Activated CD4-positive, CD25-positive, alpha-beta regulatory T cell treated with anti-CD3 and anti-CD28 coated beads, Interleukin-2, amount 50 U/mL, for 72 hours (primary cell): Measurements from ENCODE around the gene IFT25.

ENCODE experiments used
- DNase-seq: peaks from one replicate; pipeline ENCODE4 v3.0.0; 2021

IFT25 gene

GRCh38 chr1:53927376-53927881 is 18.1 kb downstream of the IFT25 start:
- DNase-seq = no peak

- no peak for DNase-seq
These were observed 25.8 kb downstream of the IFT25 start for GRCh38 chr1:53919675-53920066.

- no peak for DNase-seq
These were observed 27.2 kb downstream of the IFT25 start for GRCh38 chr1:53918343-53918742.

- DNase-seq = no peak
These were observed 32.0 kb downstream of the IFT25 start for GRCh38 chr1:53913352-53914033.

GRCh38 chr1:53911442-53911841 is 34.1 kb downstream of the IFT25 start:
- no peak for DNase-seq

- DNase-seq = no peak
These were observed 35.6 kb downstream of the IFT25 start for GRCh38 chr1:53909946-53910345.

GRCh38 chr1:53906121-53906520 is 39.4 kb downstream of the IFT25 start:
- no peak for DNase-seq

GRCh38 chr1:53905509-53905908 is 40.0 kb downstream of the IFT25 start:
- DNase-seq = no peak

- no peak for DNase-seq
These were observed 43.0 kb downstream of the IFT25 start for GRCh38 chr1:53902235-53903138.

GRCh38 chr1:53899708-53900107 is 45.8 kb downstream of the IFT25 start:
- DNase-seq = no peak

GRCh38 chr1:53899206-53899628 is 46.3 kb downstream of the IFT25 start:
- no peak for DNase-seq

GRCh38 chr1:53896635-53897229 is 48.8 kb downstream of the IFT25 start:
- DNase-seq = no peak

- DNase-seq = no peak
These were observed 50.1 kb downstream of the IFT25 start for GRCh38 chr1:53895421-53895820.

GRCh38 chr1:53894644-53895043 is 50.9 kb downstream of the IFT25 start:
- no peak for DNase-seq

- DNase-seq = no peak
These were observed 51.4 kb downstream of the IFT25 start, which contains the start of gene DIO1 for GRCh38 chr1:53893999-53894636. TSS of gene DIO1 (plus strand) at chr1:53894187. CDS start at chr1:53894211, 24 bp downstream.

GRCh38 chr1:53892911-53893310 is 52.6 kb downstream of the IFT25 start:
- DNase-seq = no peak

GRCh38 chr1:53891678-53892077 is 53.8 kb downstream of the IFT25 start:
- no peak for DNase-seq

GRCh38 chr1:53891018-53891417 is 54.5 kb downstream of the IFT25 start:
- DNase-seq = no peak

- DNase-seq = no peak
These were observed 55.0 kb downstream of the IFT25 start for GRCh38 chr1:53890522-53890941.

- peak; percentile 85 for DNase-seq
These were observed 55.9 kb downstream of the IFT25 start, which contains the start of gene YIPF1 for GRCh38 chr1:53889304-53890298. TSS of gene YIPF1 (minus strand) at chr1:53889797. CDS start at chr1:53888937, 860 bp downstream.

- DNase-seq = no peak
These were observed 56.8 kb downstream of the IFT25 start for GRCh38 chr1:53888681-53889080.
